Measurements from ENCODE around the gene ZNF215.

ZNF215 gene

GRCh38 chr11:7004482-7004881 lies 78.3 kb downstream of the ZNF215 start:
- Histone ChIP-seq H3K36me3 (ENCODE audit: insufficient read depth) (no peaks in the 10 kb centered on the region), H3K79me2 (ENCODE audit: insufficient read depth, low read depth) (no peaks in the 10 kb centered on the region), H3K27ac (no peak overlapping the region), H3K4me2 (no peak overlapping the region), H3K9ac (no peak overlapping the region), H2AFZ (ENCODE audit: low read depth) (no peak overlapping the region), H3K27me3 (ENCODE audit: insufficient read depth, low read depth) (no peaks in the 10 kb centered on the region), H4K20me1 (ENCODE audit: insufficient read depth) (no peaks in the 10 kb centered on the region), H3K4me1 (ENCODE audit: low read depth, poor library complexity, severe bottlenecking) (no peaks in the 10 kb centered on the region), H3K4me3 (IDR thresholded peaks at IDR 0.05; ENCODE audit: insufficient read depth, low read depth, low read length) (no peak overlapping the region)
- no peak for TF ChIP-seq CTCF (conservative IDR thresholded peaks at IDR 0.05; ENCODE audit: low read depth, low read length)

Data from KMS-11 (cell line).